ACC112 (cell line): Measurements from ENCODE around the gene PAPOLG.

ENCODE experiments used
- H2AFZ ChIP-seq: fragments of 200-600 bp; sonication (generic); one replicate; pipeline ENCODE4 v1.6.0; 2017; ENCODE audit warnings: antibody characterized with exemption, low read length; ENCODE audit not compliant: unreplicated experiment
- H3K27ac ChIP-seq: fragments of 200-600 bp; sonication (generic); 2 replicates; pipeline ENCODE4 v1.5.1; 2014; ENCODE audit warnings: low read depth, mild to moderate bottlenecking, antibody characterized with exemption, low read length, moderate library complexity
- H3K27me3 ChIP-seq: fragments of 200-600 bp; sonication (generic); 2 replicates; pipeline ENCODE4 v1.6.1; 2014; ENCODE audit warnings: mild to moderate bottlenecking, antibody characterized with exemption, low read length, moderate library complexity, mixed read lengths; ENCODE audit not compliant: insufficient read depth
- H3K36me3 ChIP-seq: fragments of 200-600 bp; sonication (generic); 2 replicates; pipeline ENCODE4 v1.6.1; 2016; ENCODE audit warnings: mild to moderate bottlenecking, antibody characterized with exemption, low read length, moderate library complexity, mixed read lengths; ENCODE audit not compliant: insufficient read depth
- H3K4me1 ChIP-seq: fragments of 200-600 bp; sonication (generic); one replicate; pipeline ENCODE4 v1.6.1; 2016; ENCODE audit warnings: low read length, mixed read lengths; ENCODE audit not compliant: insufficient read depth, unreplicated experiment, control insufficient read depth
- H3K4me3 ChIP-seq: fragments of 200-600 bp; sonication (generic); 2 replicates; pipeline ENCODE4 v1.5.1; 2014; ENCODE audit warnings: mild to moderate bottlenecking, low read depth, low read length
- H3K79me2 ChIP-seq: fragments of 200-600 bp; sonication (generic); one replicate; pipeline ENCODE4 v1.6.0; 2016; ENCODE audit warnings: low read length; ENCODE audit not compliant: control insufficient read depth, unreplicated experiment, insufficient read depth

PAPOLG gene

DNA sequence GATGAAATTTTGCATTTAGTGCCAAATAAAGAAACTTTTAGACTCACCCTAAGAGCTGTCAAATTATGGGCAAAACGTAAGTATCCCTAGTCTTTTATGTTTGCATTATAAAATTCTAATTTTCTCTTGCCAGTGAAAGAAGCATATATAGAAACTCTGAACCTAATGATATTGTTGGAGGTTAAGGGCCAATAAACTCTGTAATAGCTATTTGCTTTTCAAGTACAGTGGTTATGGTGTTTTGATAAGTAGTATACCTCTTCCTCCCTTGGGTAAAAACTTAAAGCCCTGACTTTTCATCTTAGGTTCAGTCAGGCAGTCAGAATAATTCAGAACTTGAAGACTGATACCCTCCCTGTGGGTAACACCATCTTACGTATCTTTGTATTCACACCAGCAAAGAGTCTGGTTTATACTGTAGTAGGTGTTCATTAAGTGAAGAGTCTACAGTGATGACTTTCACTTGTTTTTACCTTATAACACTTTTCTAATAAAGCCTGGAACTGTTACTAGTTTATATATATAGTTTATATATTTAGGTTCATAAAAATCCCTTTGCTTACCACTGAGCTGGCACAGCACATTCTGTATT lies 19.1 kb downstream of the PAPOLG start:
- Histone ChIP-seq H3K4me3 (no peak overlapping the region), H3K36me3 (peaks cover 34% of the 10 kb centered on the region), H3K27ac (no peak overlapping the region), H3K27me3 (no peaks in the 10 kb centered on the region), H3K4me1 (no peaks in the 10 kb centered on the region), H3K79me2 (no peaks in the 10 kb centered on the region), H2AFZ (no peak overlapping the region)

DNA sequence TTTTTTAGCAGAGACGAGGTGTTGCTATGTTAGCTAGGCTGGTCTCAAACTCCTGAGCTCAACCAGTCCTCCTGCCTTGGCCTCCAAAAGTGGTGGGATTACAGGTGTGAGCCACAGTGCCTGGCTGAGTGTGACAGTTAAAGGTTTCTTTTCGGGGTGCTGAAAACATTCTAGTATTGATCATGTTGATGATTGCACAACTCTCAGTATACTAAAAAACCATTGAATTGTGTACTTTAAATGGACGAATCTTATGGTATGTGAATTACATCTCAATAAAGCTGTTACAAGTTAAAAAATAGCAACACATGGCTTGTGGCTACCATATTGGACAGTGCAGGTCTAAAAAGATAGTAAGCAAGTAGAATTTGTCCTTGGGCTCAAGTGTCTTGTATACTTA lies 22.3 kb downstream of the PAPOLG start:
- H3K79me2 ChIP-seq: no peaks in the 10 kb centered on the region
- no peak overlapping the region for H2AFZ ChIP-seq
- H3K27me3 ChIP-seq: no peaks in the 10 kb centered on the region
- H3K36me3 ChIP-seq: peaks cover 26% of the 10 kb centered on the region
- no peak overlapping the region for H3K4me3 ChIP-seq
- no peaks in the 10 kb centered on the region for H3K4me1 ChIP-seq
- H3K27ac ChIP-seq: no peak overlapping the region

DNA sequence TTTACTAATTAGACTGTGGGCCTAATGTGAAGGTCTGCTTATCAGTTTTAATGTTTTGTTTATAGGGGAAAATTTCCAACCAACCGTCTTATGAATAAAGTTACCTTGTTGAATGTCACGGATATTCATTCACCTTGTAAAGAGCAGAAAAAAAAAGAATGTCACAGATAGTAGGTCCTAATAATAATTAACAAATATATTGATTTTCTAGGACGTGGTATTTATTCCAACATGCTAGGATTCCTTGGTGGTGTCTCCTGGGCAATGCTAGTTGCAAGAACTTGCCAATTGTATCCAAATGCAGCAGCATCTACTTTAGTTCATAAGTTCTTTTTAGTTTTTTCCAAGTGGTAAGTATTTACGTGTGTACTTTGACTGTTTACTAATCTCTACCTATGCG lies 23.4 kb downstream of the PAPOLG start:
- H3K36me3 ChIP-seq: peaks cover 30% of the 10 kb centered on the region
- H3K27me3 ChIP-seq: no peaks in the 10 kb centered on the region
- no peak overlapping the region for H2AFZ ChIP-seq
- peaks cover 2% of the 10 kb centered on the region for H3K4me1 ChIP-seq
- H3K4me3 ChIP-seq: no peak overlapping the region
- H3K79me2 ChIP-seq: no peaks in the 10 kb centered on the region
- H3K27ac ChIP-seq: no peak overlapping the region

DNA sequence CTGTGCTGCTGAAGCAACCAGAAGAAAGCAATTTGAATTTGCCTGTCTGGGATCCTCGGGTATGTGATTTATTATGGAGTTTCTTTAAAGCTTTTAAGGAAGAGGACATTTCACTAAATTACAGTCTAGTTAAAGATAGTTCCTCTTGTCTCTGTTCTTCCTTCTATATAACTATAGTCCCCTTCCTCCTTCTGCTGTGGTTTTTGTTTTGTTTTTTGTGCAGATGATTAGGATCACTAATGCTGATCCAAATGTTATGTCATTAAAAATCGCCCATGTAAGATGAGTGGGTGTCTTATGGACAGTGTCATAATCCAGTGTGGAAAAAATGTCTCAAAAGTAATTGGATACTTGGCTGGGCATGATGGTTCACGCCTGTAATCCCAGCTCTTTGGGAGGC lies 24.7 kb downstream of the PAPOLG start:
- Histone ChIP-seq H3K4me1 (peaks cover 7% of the 10 kb centered on the region), H3K4me3 (no peak overlapping the region), H2AFZ (no peak overlapping the region), H3K36me3 (peaks cover 26% of the 10 kb centered on the region), H3K27me3 (no peaks in the 10 kb centered on the region), H3K79me2 (no peaks in the 10 kb centered on the region), H3K27ac (no peak overlapping the region)

DNA sequence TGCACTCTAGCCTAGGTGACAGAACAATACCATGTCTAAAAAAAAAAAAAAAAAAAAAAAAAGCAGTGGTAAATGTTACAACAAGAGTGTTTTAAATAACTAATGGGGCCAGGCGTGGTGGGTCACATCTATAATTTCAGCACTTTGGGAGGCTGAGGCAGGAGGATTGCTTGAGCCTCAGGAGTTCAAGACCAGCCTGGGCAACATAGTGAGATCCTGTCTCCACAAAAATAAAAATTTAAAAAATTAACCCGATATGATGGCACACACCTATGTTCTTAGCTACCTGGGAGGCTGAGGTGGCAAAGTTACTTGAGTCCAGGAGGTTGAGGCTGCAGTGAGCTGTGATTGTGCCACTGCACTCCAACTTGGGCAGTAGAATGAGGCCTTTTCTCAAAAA lies 37.1 kb downstream of the PAPOLG start:
- peaks cover 44% of the 10 kb centered on the region for H3K36me3 ChIP-seq
- no peak overlapping the region for H3K4me3 ChIP-seq
- no peaks in the 10 kb centered on the region for H3K27me3 ChIP-seq
- no peak overlapping the region for H3K27ac ChIP-seq
- no peak overlapping the region for H2AFZ ChIP-seq
- H3K4me1 ChIP-seq: peaks cover 11% of the 10 kb centered on the region
- no peaks in the 10 kb centered on the region for H3K79me2 ChIP-seq

DNA sequence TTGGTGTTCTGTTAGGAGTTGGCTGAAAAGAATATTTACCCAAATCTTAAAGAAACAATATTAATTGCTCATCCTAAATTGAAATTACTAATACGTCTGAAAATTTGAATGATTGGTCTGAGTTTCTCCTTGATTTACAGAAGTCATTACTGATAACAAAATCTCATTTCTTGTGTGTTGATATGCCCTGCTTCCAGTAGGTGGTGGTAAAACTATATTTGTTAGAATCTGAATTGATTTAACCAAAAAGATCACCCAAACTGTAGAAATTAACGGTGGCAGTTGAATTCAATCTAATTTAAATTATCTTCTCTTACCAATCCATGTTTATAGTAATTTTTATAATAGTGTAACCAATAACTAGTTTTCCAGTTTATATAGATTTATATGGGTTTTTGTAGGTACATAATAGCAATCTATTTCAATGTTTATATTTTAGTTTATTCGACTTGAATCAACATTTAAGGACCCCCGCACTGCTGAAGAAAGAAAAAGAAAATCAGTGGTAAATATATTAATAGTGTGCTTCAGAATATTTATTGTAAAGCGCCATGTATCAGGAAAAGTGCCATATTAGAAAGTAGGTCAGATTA lies 38.3 kb downstream of the PAPOLG start:
- Histone ChIP-seq H3K27ac (no peak overlapping the region), H3K79me2 (no peaks in the 10 kb centered on the region), H3K4me1 (peaks cover 11% of the 10 kb centered on the region), H2AFZ (no peak overlapping the region), H3K4me3 (no peak overlapping the region), H3K27me3 (no peaks in the 10 kb centered on the region), H3K36me3 (peaks cover 45% of the 10 kb centered on the region)

DNA sequence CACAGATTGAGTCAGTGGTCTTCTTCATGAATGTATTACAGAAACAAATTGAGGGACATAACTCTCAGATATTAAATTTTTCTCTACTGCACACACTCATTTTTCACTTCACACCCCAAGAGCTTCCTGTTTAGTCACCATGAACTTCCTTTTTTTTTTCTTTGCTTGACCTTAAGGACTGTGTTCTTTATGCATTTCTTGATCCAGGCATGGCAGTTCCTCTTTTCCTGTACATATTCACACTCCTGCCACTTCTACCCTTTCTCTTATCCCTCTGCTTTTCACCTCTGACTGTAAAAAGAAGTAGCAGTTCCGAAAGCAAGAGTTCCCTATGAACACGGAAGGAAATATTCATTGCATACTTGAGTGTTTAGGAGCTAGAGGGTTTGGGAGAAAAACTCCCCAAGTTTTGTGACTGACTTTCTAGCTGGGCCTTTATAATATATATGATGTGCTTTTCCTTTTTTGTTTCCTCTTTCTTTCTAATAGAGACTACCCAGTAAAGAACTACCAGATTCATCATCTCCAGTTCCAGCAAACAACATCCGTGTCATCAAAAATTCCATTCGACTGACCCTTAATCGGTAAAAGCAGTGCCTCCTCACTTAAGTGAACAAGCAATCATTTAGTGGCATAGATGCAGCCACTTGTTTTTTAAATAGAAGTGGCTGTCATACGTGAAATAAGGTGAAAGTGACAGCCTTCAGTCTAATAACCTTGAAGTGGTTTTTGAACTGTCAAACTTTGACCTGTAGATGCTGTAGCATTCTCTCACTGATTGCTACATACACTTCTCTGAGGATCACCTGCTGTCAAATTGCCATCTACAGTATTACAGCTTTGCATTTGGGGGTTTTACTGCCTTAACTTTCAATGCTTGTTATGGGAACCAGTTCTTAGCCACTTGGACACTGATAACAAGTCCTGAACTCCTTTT lies 40.8 kb downstream of the PAPOLG start:
- Histone ChIP-seq H3K36me3 (peaks cover 37% of the 10 kb centered on the region), H2AFZ (peak overlapping the region; percentile 34), H3K4me3 (no peak overlapping the region), H3K27me3 (no peaks in the 10 kb centered on the region), H3K79me2 (no peaks in the 10 kb centered on the region), H3K4me1 (peaks cover 11% of the 10 kb centered on the region), H3K27ac (peak overlapping the region; percentile 45)

DNA sequence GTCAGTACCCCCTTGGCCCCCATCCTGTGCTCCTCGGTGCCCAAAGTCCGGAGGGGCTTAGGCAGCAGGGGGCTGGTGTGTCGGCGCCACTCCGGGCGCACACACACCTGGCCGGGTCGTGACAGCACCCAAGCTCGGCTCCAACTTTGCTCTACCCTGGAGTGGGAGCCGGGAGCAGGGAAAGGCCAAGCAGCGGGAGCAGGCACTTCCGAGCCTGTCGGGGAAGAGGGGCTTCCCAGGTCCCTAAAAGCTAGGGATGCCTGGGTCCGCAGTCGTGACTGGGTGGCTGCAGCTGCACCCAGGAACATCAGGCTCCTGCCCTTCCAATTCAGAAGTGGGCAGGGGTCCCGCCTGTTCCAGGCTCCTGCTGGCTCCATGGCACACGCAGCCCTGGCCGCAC lies 48.4 kb downstream of the PAPOLG start:
- no peaks in the 10 kb centered on the region for H3K79me2 ChIP-seq
- no peaks in the 10 kb centered on the region for H3K36me3 ChIP-seq
- H2AFZ ChIP-seq: no peak overlapping the region
- no peaks in the 10 kb centered on the region for H3K27me3 ChIP-seq
- no peak overlapping the region for H3K4me3 ChIP-seq
- peaks cover 4% of the 10 kb centered on the region for H3K4me1 ChIP-seq
- H3K27ac ChIP-seq: no peak overlapping the region

DNA sequence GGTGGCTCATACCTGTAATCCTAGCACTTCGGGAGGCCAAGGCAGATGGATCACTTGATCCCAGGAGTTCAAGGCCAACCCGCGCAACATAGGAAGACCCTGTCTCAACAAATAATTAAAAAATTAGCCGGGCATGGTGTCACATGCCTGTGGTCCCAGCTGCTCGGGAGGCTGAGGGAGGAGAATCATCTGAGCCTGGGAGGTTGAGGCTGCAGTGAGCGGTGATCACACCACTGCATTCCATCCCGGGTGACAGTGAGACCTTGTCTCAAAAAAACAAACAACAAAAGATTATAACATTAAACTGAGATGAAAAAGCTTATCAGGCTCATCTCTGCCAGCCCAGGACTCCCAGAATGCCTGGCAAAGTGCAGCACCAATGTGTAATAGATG lies 50.5 kb downstream of the PAPOLG start:
- H3K4me3 ChIP-seq: no peak overlapping the region
- no peak overlapping the region for H2AFZ ChIP-seq
- H3K4me1 ChIP-seq: peaks cover 4% of the 10 kb centered on the region
- no peaks in the 10 kb centered on the region for H3K27me3 ChIP-seq
- no peak overlapping the region for H3K27ac ChIP-seq
- no peaks in the 10 kb centered on the region for H3K79me2 ChIP-seq
- H3K36me3 ChIP-seq: no peaks in the 10 kb centered on the region

DNA sequence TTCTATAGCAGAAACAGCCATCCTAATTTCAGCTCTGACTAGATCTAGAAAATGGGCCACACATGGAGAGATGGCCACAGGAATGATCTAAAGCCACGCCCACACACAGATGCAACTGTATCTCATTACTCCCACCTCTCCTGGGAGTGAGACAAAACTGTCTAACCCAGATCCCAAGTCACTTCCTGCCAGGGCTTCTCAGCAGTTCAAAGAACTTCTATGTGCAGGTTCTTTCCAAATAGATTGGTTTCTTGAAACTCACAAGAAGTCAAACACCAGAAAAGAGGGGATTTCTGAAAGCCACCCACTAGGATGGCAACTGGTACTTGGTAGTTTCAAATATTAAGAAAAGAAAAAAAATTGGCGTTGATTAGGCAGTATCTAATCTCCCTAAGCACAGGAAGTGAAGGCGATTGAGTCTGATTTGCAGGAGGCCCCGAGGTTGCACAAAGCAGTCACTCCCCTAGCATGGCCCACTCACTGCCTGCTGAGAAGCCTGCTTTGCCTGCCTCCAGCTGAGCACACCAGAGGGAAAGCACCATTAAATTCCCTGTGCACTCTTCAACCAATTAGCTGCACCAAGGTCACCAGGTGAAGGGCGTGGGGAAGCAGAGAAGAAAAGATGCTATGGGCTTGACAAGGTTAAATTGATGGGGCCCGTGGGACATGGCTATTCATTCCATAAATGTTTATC lies 51.1 kb downstream of the PAPOLG start:
- Histone ChIP-seq H3K36me3 (no peaks in the 10 kb centered on the region), H2AFZ (no peak overlapping the region), H3K27me3 (no peaks in the 10 kb centered on the region), H3K27ac (no peak overlapping the region), H3K4me1 (peaks cover 4% of the 10 kb centered on the region), H3K79me2 (no peaks in the 10 kb centered on the region), H3K4me3 (no peak overlapping the region)
